H1 (cell line): ENCODE measurements around the gene AHNAK2. TPM values are rescaled to one million over a fixed set of nuclear protein-coding genes. Genes with fewer than 3 reads are reported as not detected.

Experiments
- CBX8 ChIP-seq: fragments of 300-800, 300-1000 bp; sonication (generic); IDR thresholded peaks from 2 replicates; pipeline ENCODE4 v1.7.1; 2016; ENCODE audit warnings: low read depth, low read length, borderline replicate concordance
- CHD2 ChIP-seq: IDR thresholded peaks from 2 replicates; pipeline ENCODE4 v1.6.1; 2012; ENCODE audit warnings: low read length, improper control_type of control experiment
- CTCF ChIP-seq, 3 experiments: IDR thresholded peaks; 1 replicate in 2 of 3; 2 replicates in 1 of 3; pipeline versions ENCODE4 v1.5.1 to v1.6.1; 2011; ENCODE audit warnings: low read length in 3 of 3, mild to moderate bottlenecking in 3 of 3, inconsistent platforms in 2 of 3, low read depth in 1 of 3, moderate library complexity in 1 of 3; ENCODE audit not compliant: insufficient read depth in 1 of 3; ENCODE audit errors: control extremely low read depth in 1 of 3
- JUND ChIP-seq: IDR thresholded peaks from 2 replicates; pipeline ENCODE4 v1.6.1; 2011; ENCODE audit warnings: mild to moderate bottlenecking, improper control_type of control experiment, low read length
- PHF8 ChIP-seq: fragments of 200-600 bp; sonication (generic); conservative IDR thresholded peaks from 2 replicates; pipeline ENCODE4 v1.7.1; 2012; ENCODE audit warnings: low read depth, mild to moderate bottlenecking, inconsistent platforms, low read length, moderate library complexity
- RAD21 ChIP-seq, 2 experiments: IDR thresholded peaks in 1 of 2; conservative IDR thresholded peaks in 1 of 2; 2 replicates each; pipeline ENCODE4 v1.6.1; 2011; ENCODE audit warnings: low read depth in 2 of 2, low read length in 2 of 2, improper control_type of control experiment in 1 of 2, inconsistent platforms in 1 of 2, mild to moderate bottlenecking in 1 of 2, moderate library complexity in 1 of 2
- RBBP5 ChIP-seq: IDR thresholded peaks from 2 replicates; pipeline ENCODE4 v1.7.1; 2012; ENCODE audit warnings: low read depth, mild to moderate bottlenecking, inconsistent platforms, low read length, moderate library complexity, borderline replicate concordance
- RNF2 ChIP-seq: fragments of 200-900, 300-1000 bp; sonication (generic); IDR thresholded peaks from 2 replicates; pipeline ENCODE4 v1.7.1; 2016; ENCODE audit warnings: borderline replicate concordance, low read depth, mild to moderate bottlenecking, antibody characterized with exemption, low read length; ENCODE audit not compliant: poor library complexity, severe bottlenecking; ENCODE audit errors: missing control alignments
- SIN3A ChIP-seq, 2 experiments: IDR thresholded peaks in 1 of 2; conservative IDR thresholded peaks in 1 of 2; 2 replicates each; pipeline ENCODE4 v1.6.1; 2011 to 2012; ENCODE audit warnings: low read length in 2 of 2, improper control_type of control experiment in 1 of 2, low read depth in 1 of 2, mild to moderate bottlenecking in 1 of 2
- SUZ12 ChIP-seq: fragments of 200-600 bp; sonication (generic); IDR thresholded peaks from 2 replicates; pipeline ENCODE4 v1.6.1; 2012; ENCODE audit warnings: mild to moderate bottlenecking, inconsistent platforms, low read length, moderate library complexity, mixed read lengths
- TAF1 ChIP-seq: IDR thresholded peaks from 2 replicates; pipeline ENCODE4 v1.6.1; 2011; ENCODE audit warnings: mild to moderate bottlenecking, low read depth, low read length
- polyA plus RNA-seq, 7 experiments: library from polyadenylated mRNA; depleted of rRNA in 3 of 7; stranded (reverse) in 5 of 7; unstranded in 2 of 7; fragments of >200 nt in 5 of 7; fragments of 200-250 nt in 2 of 7; gene quantifications; 1 replicate in 5 of 7; 2 replicates in 1 of 7; 4 replicates in 1 of 7; pipeline versions ENCODE4 v1.2.1 to v1.2.3, GENCODE V29; 2011 to 2013; ENCODE audit warnings: missing spikeins in 2 of 7, mixed read lengths in 2 of 7
- total RNA-seq: library from RNA; stranded (reverse); fragmentation: NEBNext Ultra II Directional; extraction: Animal tissue kit (Norgen Biotek cat#: 25700); gene quantifications from 2 replicates; pipeline ENCODE4 v1.2.1, GENCODE V29; 2021

Gene AHNAK2
- total and polyA plus RNA-seq, 2 of the 8 experiments (the other 6 are each of a cell fraction or from before 2014, with no cell fraction given) = 0.95 to 2.0 TPM

DNA sequence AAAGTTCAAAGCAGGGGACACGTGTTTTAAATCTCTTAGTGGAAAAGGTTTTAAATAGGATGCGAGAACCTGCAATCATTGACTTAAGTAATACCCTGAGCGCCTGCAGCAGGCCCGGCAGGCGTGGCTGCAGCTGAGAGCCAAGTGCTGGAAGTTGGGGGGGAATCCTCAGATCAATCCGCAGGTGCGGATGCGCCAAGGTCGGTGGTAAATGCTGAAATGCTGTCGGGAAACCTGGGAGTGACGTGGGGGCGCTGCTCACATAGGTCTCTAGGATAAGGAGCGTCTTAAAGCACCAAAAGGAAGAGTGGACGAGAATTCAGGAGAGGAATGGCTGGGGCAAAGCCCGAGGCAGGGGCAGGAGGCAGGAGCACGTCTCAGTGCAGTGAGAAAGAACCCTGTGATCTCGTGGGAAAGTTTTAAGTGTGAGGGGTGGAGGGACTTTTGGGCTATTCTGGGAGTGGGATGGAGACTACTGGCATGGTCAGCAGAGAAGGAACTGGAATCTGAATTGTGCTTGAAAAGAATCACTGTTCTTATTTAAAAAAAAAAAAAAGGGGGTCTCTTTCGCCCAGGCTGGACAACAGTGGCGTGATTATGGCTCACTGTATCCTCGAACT is 43.6 kb upstream of the AHNAK2 start (continued):
- TF ChIP-seq RNF2 = no peak
- peak; percentile 17 to 26 (median 22) for TF ChIP-seq CTCF (IDR thresholded peaks at IDR 0.05; ENCODE audit: control extremely low read depth in 1 of 3, insufficient read depth in 1 of 3, low read depth in 1 of 3, low read length in 3 of 3)
- no peak for TF ChIP-seq RBBP5
- peak; percentile 61 to 81; a peak in 1 of 4 replicates for TF ChIP-seq SIN3A (conservative IDR thresholded peaks at IDR 0.05 in 1 of 2, IDR thresholded peaks at IDR 0.05 in 1 of 2; ENCODE audit: low read depth in 1 of 2, low read length in 2 of 2)
- TF ChIP-seq RAD21 (IDR thresholded peaks at IDR 0.05 in 1 of 2, conservative IDR thresholded peaks at IDR 0.05 in 1 of 2; ENCODE audit: low read depth in 2 of 2, low read length in 2 of 2) = 0 out of 4 replicates have a peak, but pooled peaks of 1 of the 2 experiments have one; percentile 8
- peak; percentile 19 for TF ChIP-seq PHF8
- no peak for TF ChIP-seq CBX8
- TF ChIP-seq JUND = no peak
- no peak for TF ChIP-seq SUZ12
- peak; percentile 80 for TF ChIP-seq CHD2
- peak; percentile 70 for TF ChIP-seq TAF1
